Stomach smooth muscle (tissue), 2 donors: ENCODE results near the gene FAM50A.
A peak's percentile ranks its signal among the peaks of the same experiment; 100 is the strongest.

Experiments
- H3K27ac ChIP-seq: one replicate; pipeline ENCODE4 v1.7.0; 2013; ENCODE audit warnings: mild to moderate bottlenecking, low read length, inconsistent platforms
- H3K27me3 ChIP-seq, 2 donors: one replicate each; pipeline ENCODE4 v1.7.0; 2013; ENCODE audit warnings: low read length in 2 of 2; ENCODE audit not compliant: insufficient read depth in 2 of 2, control insufficient read depth in 1 of 2
- H3K36me3 ChIP-seq, 2 donors: one replicate each; pipeline ENCODE4 v1.7.0; 2013; ENCODE audit warnings: low read length in 2 of 2; ENCODE audit not compliant: control insufficient read depth in 2 of 2, insufficient read depth in 2 of 2
- H3K4me1 ChIP-seq: one replicate; pipeline ENCODE4 v1.7.0; 2013; ENCODE audit warnings: low read length; ENCODE audit not compliant: control insufficient read depth, insufficient read depth
- H3K4me3 ChIP-seq, 2 donors: one replicate each; pipeline ENCODE4 v1.7.0; 2013; ENCODE audit warnings: low read length in 2 of 2
- H3K9ac ChIP-seq, 2 donors: one replicate each; pipeline ENCODE4 v1.7.0; 2013; ENCODE audit warnings: low read length in 2 of 2, mild to moderate bottlenecking in 1 of 2
- H3K9me3 ChIP-seq, 2 donors: one replicate each; pipeline ENCODE4 v1.7.0; 2013; ENCODE audit warnings: low read length in 2 of 2; ENCODE audit not compliant: control insufficient read depth in 2 of 2
- donor health status: healthy.
- donor health status: Pancreatic carcinoma.

FAM50A gene

DNA sequence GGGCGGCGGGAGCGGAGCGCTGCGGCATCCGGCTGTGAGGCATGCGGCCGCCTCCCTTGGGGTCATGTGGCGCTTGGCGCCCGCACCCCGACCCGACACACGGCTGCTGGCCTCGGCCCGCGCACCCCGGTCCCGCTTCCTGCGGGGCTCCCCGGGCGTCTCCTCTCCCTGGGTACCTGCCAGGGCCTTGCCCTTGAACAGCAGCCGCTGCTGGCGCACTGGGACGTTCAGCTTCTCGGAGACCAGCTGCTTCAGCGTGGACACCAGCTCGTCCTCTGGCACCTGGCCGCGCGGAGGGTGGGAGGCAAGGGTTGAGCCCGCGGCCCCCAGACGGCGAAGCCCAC lies 42.1 kb downstream of the FAM50A start:
- peaks cover 2 to 3% of the 10 kb centered on the region in 2 donors for H3K36me3 ChIP-seq
- H3K27me3 ChIP-seq, result peaks cover 0 to 3% of the 10 kb centered on the region in 2 donors
- peak overlapping the region; percentile 22 to 55 for H3K9ac ChIP-seq
- peak overlapping the region; percentile 46 for H3K27ac ChIP-seq
- no peaks in the 10 kb centered on the region for H3K9me3 ChIP-seq
- peak overlapping the region; percentile 46 to 74 for H3K4me3 ChIP-seq
- peaks cover 38% of the 10 kb centered on the region for H3K4me1 ChIP-seq

DNA sequence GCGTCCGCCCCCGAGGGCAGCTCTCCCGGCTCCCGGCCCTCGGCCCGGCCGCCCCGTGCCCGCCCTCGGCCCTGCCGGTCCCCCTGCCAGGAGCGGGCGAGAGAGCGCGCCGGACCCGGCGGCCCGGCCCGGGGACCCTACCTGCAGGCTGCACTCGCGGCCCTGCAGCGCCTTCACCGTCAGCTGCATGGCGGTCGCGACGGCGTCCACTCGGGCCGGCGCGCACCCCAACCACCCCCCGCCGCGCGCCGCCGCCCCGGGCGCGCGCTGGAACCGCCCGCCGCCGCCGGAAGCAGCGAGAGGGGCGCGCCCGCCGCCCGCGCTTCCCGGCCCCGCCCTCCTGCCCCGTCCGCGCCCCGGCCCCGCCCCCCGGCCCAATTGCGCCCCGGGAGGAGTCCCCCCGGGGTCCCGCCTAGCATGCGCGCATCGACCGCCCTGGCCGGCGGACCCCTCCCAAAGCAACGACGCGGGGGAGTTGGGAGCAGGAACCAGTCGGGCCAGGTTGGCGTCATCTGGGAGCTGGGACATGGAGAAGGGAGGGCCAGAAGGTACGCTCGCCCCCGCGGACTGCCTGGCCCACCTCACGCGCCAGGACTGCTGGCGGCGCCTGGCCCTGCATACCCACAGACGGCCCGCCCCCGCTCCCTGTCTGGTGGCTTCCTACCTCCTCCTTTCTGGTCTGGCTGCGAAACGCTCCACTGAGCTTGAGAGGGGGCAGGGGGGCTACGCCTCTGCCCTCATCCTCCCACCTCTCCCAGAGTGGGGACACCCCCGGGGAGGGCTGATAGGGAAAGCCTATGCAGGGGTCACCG lies 42.7 kb downstream of the FAM50A start, which contains the start of gene UBL4A:
TSS of gene UBL4A (minus strand) at position 220 of the 812 bp plus-strand sequence. CDS start at position 189, 31 bp downstream.
- peaks cover 0 to 3% of the 10 kb centered on the region in 2 donors for H3K27me3 ChIP-seq

DNA sequence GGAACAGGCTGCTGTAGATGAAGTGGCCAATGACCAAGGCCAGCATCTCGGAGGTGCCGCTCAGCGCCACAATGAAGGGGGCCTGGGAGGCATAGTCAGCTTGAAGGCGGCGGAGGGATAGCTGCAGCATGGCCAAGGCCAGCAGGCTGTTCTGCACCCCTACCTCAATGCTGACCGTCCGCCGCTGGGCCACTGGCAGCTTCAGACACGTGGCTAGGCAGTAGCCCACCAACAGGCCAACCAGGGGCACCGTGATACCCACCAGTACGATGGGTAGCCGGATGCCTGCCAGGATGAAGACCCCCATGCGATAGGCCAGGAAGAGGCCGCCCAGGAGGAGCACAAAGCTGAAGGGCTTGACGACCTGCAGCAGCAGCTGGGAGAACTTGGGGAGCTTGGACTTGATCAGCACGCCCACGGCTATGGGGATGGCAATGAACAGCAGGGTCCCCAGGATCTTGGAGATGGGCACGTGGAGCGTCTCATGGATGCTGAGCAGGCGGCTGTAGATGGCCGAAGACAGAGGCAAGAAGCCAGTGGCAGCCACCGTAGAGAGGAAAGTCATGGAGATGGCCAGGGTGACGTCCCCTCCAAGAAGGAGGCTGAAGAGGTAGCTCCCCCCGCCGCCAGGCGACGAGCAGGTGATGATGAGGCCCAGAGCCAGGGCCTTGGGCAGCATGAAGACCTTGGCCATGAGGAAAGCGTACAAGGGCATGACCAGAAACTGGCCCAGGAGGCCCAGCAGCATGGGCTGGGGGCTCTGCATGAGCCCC lies 43.8 kb downstream of the FAM50A start:
- Histone ChIP-seq H3K4me3 (no peak overlapping the region), H3K27me3 (peaks cover 0 to 3% of the 10 kb centered on the region in 2 donors), H3K9me3 (no peaks in the 10 kb centered on the region), H3K27ac (no peak overlapping the region), H3K9ac (no peak overlapping the region), H3K36me3 (peaks cover 2 to 3% of the 10 kb centered on the region in 2 donors), H3K4me1 (peaks cover 38% of the 10 kb centered on the region)

More for the DNA sequence above, 42.7 kb downstream of the FAM50A start, which contains the start of gene UBL4A:
- Histone ChIP-seq H3K9ac (peak within 1 kb of the TSS; percentile 22 to 55), H3K4me3 (peak within 1 kb of the TSS; percentile 46 to 74), H3K4me1 (peaks cover 38% of the 10 kb centered on the region), H3K27ac (peak within 1 kb of the TSS; percentile 60), H3K36me3 (peaks cover 2 to 3% of the 10 kb centered on the region in 2 donors), H3K9me3 (no peaks in the 10 kb centered on the region)

- Histone ChIP-seq H3K36me3 (peaks cover 2 to 3% of the 10 kb centered on the region in 2 donors), H3K4me1 (peaks cover 38% of the 10 kb centered on the region), H3K27me3 (peaks cover 0 to 3% of the 10 kb centered on the region in 2 donors), H3K27ac (no peak overlapping the region), H3K9ac (no peak overlapping the region), H3K4me3 (no peak overlapping the region), H3K9me3 (no peaks in the 10 kb centered on the region)
Observed at GRCh38 chrX:154488336-154489075, 44.6 kb downstream of the FAM50A start.

DNA sequence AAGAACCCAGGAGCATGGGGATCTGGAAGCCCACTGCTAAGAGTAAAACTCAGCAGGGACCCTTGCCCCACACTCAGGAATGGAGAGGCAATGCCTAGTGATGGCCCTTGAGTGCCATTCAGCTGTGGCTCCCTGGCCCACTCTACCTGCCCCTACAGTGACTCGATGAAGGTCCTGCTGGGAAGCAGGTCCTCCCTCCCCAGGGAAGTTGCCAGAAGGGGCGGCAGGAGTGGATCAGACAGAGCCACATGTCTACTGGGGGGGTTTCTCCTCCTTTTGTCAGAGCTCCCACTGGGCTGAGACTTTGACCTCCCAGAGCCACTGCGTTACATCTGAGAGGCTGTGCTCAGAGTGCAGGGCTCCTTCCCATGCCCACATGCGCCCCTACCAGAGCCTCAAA lies 45.2 kb downstream of the FAM50A start:
- peaks cover 36% of the 10 kb centered on the region for H3K4me1 ChIP-seq
- peaks cover 0 to 3% of the 10 kb centered on the region in 2 donors for H3K27me3 ChIP-seq
- H3K36me3 ChIP-seq, result peaks cover 0 to 3% of the 10 kb centered on the region in 2 donors
- H3K9me3 ChIP-seq, result no peaks in the 10 kb centered on the region
- H3K9ac ChIP-seq, result peak overlapping the region in 1 of 2 donors; percentile 67
- peak overlapping the region in 1 of 2 donors; percentile 74 for H3K4me3 ChIP-seq
- peak overlapping the region; percentile 71 for H3K27ac ChIP-seq

GRCh38 chrX:154490021-154490413 lies 46.1 kb downstream of the FAM50A start:
- Histone ChIP-seq H3K27ac (peak overlapping the region; percentile 71), H3K9me3 (no peaks in the 10 kb centered on the region), H3K4me3 (peak overlapping the region; percentile 65 to 74), H3K27me3 (peaks cover 0 to 3% of the 10 kb centered on the region in 2 donors), H3K9ac (peak overlapping the region; percentile 67 to 73), H3K36me3 (no peaks in the 10 kb centered on the region), H3K4me1 (peaks cover 30% of the 10 kb centered on the region)

DNA sequence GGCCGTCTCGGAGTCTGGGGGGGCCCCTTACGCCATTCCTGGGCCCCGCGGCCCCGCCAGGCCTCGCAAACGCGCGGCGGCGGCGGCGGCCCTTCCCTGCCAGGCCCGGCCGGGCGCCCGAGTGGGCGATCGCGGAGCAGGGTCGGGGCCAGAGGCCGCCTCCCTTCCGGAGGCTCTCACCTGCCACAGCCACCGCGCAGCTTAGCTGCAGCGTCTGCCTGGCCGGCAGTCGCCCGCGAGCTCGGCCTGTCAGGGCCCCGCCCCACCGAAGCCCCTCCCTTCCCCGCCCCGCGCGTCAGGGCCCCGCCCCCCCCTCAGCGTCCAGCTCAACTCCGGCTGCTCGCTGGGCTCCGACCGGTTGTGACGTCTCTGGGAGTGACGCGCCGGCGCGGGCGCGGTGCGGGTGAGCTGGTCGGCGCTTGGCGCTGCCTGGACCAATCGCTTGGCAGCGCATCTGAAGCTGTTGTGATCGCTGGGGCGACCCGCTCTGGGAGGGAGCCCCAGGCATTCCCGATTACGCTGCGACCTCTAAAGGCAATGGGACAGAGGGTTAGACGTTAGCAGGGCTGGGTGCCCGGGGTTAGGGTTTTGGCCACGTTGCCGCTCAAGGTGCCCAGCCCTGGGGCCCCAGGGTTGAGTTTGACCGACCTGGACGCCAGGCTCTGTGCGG lies 46.6 kb downstream of the FAM50A start, which contains the start of gene SLC10A3:
TSS of gene SLC10A3 (minus strand) at position 216 of the 670 bp plus-strand sequence. CDS start 1,689 bp downstream, outside the sequence.
- Histone ChIP-seq H3K4me1 (peaks cover 24% of the 10 kb centered on the region), H3K27me3 (peaks cover 0 to 2% of the 10 kb centered on the region in 2 donors), H3K36me3 (no peaks in the 10 kb centered on the region), H3K27ac (peak within 1 kb of the TSS; percentile 76), H3K4me3 (peak within 1 kb of the TSS; percentile 67 to 76), H3K9me3 (no peaks in the 10 kb centered on the region), H3K9ac (peak within 1 kb of the TSS; percentile 72 to 86)

- Histone ChIP-seq H3K9ac (no peak overlapping the region), H3K36me3 (no peaks in the 10 kb centered on the region), H3K27ac (no peak overlapping the region), H3K9me3 (no peaks in the 10 kb centered on the region), H3K4me1 (no peaks in the 10 kb centered on the region), H3K4me3 (no peak overlapping the region), H3K27me3 (no peaks in the 10 kb centered on the region)
Observed at GRCh38 chrX:154494715-154495114, 50.8 kb downstream of the FAM50A start.

DNA sequence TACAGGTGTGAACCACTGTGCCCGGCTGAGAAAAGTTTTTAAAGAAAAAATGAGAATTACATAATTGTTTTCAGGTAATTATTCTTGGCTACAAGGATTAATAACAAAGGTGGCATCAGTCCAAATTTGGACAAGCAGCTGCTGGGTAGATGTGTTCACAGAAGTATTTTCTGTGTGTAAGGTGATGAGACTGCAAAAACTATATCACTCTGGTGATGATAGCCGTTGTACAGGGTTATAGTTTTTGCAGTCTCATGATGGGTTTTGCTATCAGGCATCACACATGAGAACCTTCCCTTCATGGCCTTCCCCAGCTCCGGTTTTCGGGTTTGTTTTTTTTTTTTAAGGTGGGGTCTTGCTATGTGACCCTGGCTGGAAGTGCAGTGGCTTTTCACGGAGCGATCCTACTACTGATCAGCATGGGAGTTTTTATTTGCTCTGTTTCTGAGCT lies 51.6 kb downstream of the FAM50A start:
- Histone ChIP-seq H3K4me3 (no peak overlapping the region), H3K36me3 (no peaks in the 10 kb centered on the region), H3K27ac (no peak overlapping the region), H3K9me3 (no peaks in the 10 kb centered on the region), H3K9ac (no peak overlapping the region), H3K27me3 (no peaks in the 10 kb centered on the region), H3K4me1 (no peaks in the 10 kb centered on the region)
